Fibroblast of peridontal ligament (primary cell): ENCODE data around the gene GPR3.
"Not testable (repeated sequence)": the region's sequence is repeated elsewhere in the genome, so short reads cannot be mapped to it uniquely, and the experiment has no call there.

ENCODE experiments used
- DNase-seq: peaks from one replicate; pipeline ENCODE4 v3.0.0-alpha.2; 2010; ENCODE audit errors: extremely low read depth

GPR3 gene

DNA sequence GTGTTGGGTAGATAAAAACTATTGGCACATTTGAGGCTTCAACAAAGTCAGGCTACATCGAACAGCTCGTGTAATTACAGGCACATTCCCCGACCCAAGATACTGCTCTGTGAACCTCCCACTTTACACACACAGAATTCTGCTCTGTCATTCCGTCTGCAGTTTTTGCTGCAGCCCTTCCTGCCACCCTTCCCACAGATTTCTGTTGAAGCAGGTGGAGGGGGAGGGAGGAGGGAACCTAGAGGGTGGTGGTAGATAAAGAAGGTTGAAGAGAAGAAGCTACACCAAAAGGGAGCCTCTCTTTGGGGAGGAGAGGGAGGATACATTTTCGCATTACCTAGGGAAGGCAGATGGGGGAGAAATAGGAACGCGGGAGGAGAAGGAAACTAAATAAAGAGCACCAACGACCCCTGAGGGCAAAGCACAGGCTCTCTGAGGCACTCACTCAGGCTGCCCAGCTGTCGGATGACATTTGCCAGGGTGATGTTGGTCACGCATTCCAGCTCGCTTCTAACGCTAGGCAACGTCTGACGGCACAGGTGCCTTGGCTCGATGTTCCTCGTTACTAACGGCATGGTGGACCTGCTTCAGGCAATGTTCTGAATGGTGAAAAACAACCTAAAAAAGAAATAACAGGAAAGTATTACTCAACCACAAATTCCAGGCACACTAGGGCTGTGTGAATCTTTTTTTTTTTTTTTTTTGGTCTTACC is 36.0 kb downstream of the GPR3 start:
- DNase-seq = no peak

DNA sequence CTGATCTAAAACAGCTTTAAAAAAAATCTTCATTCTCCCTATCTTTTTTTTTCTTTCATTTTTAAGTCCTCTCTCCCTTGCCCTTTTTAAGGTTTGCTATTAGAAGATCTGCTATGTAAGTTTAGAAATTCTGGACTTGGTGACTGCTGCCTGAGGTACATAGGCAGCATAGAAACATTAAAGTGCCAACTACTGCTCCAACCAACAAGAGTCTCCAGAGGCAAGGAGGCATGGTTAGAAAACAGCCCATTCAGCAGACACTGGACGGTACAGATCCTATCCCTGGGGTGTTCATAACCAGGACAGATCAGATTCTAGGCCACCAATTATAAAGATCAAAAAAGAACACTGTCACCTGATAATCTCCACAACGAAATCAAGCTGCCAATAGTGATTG is 36.6 kb downstream of the GPR3 start:
- peak; percentile 31 for DNase-seq

DNA sequence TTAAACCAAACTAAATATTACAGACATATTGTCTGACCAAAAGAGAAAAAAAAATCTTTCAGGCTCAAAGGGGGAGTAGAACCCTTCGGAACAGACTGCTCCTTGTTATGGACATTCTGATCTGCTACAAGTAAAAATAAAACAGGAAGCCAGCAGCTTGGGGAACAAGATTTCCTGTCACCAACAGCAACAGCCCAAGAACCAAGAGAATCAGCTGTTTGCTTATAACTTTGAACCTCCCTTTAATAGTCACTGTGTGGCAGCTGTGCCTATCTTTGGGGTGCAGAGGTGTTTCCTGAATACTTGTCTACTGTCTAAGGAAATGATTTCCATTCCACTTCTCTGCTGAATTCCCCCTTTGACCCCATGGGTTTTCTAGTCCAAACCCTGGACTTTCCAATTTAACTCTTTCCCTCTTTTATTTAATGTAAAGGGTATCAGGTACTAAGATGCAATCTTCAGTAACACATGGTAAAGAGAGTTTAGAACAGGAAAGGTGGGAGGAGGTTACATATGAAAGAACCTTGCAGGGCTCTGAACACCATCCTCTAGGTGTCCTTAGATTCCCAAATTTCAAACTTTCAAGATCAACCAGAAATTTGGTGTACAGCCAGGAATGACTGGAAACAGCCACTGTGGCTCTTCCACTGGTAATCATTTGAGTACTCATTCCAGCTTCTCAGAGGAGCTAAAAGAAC is 38.6 kb downstream of the GPR3 start:
- DNase-seq = peak; percentile 49

DNA sequence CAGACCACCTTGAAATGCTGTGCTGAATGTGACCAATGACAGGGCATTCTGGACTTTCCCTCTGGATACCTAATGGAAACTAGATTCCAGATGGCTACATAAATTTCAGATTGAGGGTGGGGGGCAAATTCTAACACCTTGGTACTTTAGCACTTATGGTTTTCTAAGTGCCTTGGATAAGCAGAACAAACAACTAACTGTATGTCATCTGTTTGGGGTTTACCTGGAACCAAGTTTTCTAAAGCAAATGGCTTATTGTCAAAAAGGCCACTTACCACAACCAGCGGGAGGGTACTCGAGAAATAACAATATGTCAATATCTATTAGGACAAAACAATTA is 39.1 kb downstream of the GPR3 start:
- DNase-seq = no peak

DNA sequence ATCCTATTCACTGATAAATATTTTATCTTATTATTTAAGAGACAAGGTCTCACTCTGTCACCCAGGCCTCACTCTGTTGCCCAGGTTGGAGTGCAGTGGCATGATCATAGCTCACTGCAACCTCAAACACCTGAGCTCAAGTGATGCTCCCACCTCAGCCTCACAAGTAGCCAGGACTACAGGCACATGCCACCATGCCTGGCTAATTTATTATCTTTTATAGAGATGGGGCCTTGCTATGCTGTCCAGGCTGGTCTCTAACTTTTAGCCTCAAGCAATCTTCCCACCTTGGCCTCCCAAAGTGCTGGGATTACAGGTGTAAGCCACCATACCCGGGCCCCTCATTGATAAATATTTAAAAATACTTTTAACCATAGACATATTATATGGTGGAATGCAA is 40.3 kb downstream of the GPR3 start:
- DNase-seq = not testable (repeated sequence)

DNA sequence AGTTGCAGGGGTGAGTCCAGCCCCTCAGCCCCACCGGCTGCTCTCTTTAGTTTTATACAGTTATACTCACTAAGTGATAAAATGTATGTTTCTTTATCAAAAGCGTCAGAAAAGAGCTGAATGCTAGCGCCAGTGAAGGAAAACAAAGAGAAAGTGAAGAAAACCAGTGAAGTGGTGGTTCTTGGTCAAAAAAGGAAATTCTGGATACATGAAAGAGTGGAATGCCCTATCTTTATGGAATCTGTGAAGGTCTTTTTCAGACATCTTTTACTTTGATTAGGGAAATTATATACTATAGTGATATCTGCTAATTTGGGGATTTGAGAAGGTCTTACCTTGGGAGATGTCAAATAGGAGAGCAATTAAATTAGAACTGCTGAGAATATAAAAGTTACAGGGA is 41.3 kb downstream of the GPR3 start:
- no peak for DNase-seq

DNA sequence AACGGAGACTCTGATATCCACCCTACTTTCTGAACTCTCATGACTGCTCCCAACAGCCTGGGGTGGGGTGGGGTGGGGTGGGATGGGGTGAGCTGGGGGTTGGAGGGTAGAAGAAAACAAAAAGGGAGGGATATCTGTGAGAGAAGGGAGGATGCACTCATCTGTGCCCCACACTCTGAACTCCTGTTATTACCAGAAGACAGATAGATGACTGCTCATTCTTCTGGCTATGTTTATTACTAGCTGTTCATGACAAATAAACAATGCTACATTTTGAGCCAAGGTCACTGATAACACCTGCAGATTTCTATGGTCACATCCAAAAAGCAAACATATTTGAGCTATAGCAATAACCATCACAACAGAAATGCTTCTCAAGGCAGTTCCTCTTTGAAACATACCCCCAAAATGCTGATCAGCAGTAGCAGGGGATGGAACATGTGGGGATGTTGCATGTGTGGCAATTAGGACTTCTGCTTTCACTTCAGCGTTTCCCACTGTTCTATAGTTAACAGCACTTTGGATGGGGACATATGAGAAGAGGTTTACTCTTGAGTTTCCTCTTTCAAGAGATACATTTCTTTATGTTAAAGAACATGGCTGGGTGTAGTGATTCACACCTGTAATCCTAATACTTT is 43.3 kb downstream of the GPR3 start:
- DNase-seq = no peak

DNA sequence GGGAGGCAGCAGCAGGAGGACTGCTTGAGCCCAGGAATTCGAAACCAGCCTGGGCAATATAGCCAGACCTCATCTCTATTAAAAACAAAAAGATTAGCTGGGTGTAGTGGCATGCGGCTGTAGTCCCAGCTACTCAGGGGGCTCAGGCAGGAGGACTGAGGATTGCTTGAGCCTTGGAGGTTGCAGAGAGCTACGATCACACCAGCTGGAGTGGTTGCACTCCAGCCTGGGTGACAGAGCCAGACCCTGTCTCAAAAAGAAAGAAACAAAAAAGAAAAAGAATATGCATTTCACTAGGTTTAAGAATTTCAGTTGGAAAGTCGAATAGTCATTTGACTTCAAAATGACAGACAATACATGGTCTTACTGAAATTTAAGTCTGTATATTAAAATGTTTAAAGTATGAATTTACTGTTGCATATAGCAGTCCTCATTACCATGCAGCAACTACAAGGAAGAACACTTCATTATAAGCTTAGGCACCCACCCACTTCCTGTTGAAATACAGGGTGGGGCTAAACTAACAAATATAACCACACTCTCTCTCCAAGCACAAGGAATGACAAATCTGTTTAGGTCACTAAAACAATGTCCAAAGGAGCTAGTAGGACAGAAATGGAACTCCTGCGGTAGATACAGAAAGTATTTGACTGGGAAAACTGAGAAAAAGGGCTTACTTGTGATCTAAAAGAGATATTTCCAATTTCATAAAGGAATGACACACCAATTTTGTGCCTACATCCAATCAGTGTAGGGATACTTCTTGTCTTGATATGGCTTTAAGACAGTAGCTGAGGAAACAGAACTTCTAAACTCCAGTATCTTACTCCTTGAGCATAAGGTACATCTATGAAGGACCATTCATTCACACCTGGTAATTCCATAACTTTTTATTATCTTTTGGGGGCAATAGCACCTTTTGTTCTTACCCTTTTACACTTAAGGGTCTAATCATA is 44.1 kb downstream of the GPR3 start:
- peak; percentile 53 for DNase-seq

DNA sequence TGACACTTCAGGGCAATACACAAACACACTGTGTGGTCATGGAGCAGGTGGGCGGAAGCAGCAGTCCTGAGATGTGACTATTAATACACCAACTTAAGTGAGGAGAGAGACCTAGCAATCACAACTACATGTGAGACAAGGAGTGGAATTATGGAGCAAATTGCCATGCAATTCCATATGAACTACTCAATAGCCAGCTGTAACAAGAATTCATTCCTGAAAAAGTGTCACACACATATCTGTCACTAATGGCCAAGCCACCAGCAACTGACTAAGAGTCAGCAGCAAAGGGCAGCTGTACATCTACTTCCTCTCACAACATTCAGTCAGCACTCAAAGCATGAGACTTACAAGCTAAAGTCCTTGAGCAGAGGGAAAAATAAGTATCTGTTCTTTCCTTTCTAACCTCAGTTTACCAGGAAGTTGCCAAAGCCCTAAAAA is 46.2 kb downstream of the GPR3 start:
- DNase-seq = no peak

DNA sequence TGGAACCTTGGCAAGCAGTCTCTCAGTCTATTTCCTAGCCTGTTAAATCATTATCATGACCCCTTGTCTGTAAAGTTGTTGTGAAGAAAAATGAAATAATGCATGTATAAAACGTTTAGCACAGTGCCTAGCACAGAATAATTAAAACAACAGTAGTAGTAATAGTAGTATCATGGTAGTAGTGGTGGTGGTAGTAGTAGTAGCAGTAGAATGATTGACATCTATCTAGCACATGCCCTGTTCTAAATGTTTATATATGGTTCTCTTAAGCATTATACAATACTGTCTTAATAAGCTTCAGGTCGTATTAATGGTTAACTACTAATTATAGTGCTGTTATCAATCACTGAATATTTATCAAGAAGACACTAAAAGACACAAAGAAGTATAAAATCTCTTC is 46.7 kb downstream of the GPR3 start:
- no peak for DNase-seq

DNA sequence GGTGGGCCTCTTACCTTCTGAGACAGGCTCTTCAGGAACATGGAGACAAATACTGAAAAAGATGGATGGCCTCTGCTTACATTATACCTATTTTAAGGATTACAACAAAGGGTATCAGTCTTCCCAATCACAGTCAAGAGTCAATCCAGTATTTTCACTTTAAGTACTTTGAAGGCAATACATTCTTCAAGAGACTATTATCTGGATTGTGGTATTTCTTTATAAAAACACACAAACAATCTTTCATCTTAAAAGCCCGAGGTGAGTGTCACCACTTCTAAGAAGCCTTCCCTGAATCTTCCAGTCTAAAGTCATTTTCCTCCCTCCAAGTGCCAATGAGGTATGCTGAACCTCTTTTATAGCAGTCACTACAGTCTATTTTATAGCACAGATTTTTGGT is 52.2 kb downstream of the GPR3 start:
- DNase-seq = no peak
